Upper lobe of right lung (tissue), 1 donor: Measurements from ENCODE around the gene SERTAD1. TPM values are rescaled to one million over a fixed set of nuclear protein-coding genes. Genes with fewer than 3 reads are reported as not detected.

Experiments
- ATAC-seq: fragments of 200-7000 bp; cut with Tn5 transposase; one replicate; pipeline ENCODE4 v1.9.1; 2020; ENCODE audit warnings: mild to moderate bottlenecking, moderate library complexity
- DNase-seq: peaks from one replicate; pipeline ENCODE4 v3.0.0-alpha.2; 2020
- H3K27ac ChIP-seq: fragments of 200-600 bp; one replicate; pipeline ENCODE4 v1.8.0; 2022
- H3K27me3 ChIP-seq: fragments of 200-600 bp; one replicate; pipeline ENCODE4 v1.8.0; 2022; ENCODE audit warnings: mild to moderate bottlenecking
- H3K36me3 ChIP-seq: fragments of 200-600 bp; one replicate; pipeline ENCODE4 v1.8.0; 2022
- H3K4me1 ChIP-seq: fragments of 200-600 bp; one replicate; pipeline ENCODE4 v1.8.0; 2022
- H3K4me3 ChIP-seq: fragments of 200-600 bp; one replicate; pipeline ENCODE4 v1.8.0; 2022; ENCODE audit warnings: mild to moderate bottlenecking
- H3K9me3 ChIP-seq: fragments of 200-600 bp; one replicate; pipeline ENCODE4 v1.8.0; 2022
- CTCF ChIP-seq: fragments of 200-600 bp; IDR thresholded peaks from one replicate; pipeline ENCODE4 v1.8.0; 2022; ENCODE audit warnings: antibody characterized with exemption
- intact Hi-C: fragments of 100-400 bp; cut with DNase I; formaldehyde crosslinking; loops from one replicate; pipeline ENCODE4 v1.11.0; 2022
- total RNA-seq: library from RNA; stranded (reverse); fragmentation: NEBNext Ultra II Directional; extraction: Animal tissue kit (Norgen Biotek cat#: 25700); gene quantifications from one replicate; pipeline ENCODE4 v1.2.1, GENCODE V29; 2021
- donor health status: DM: no; HTN: yes; CAD: no; lungs with severe emphysema.

Gene SERTAD1
- total RNA-seq, 1 donor from 2014 or later = 22.1 TPM

DNA sequence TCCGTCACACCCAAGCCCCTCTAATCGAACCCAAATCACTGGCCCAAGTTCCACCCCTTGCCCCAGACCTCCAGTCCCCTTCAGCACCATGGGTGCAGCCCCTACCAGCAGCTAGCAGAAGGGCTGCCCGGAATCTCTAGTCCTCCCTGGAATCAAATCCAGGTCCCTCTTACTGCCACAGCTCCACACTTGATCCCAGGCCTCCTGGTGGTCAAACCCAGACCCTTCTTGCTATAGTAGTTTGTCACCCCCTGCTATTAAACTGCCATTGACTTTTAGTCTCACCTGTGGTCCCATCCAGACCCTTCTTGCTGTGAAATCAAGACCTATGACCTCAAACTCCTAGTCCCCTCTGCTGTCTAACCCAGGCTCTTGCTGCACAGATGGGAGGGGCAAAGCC lies 44.5 kb downstream of the SERTAD1 start:
- no peak for TF ChIP-seq CTCF
- ATAC-seq (no peak), DNase-seq (no peak)
- intact Hi-C loops = no loop called here
- Histone ChIP-seq H3K27me3 (no peaks in the 10 kb centered on the region), H3K36me3 (peaks cover 26% of the 10 kb centered on the region), H3K27ac (no peak overlapping the region), H3K4me3 (no peak overlapping the region), H3K4me1 (no peaks in the 10 kb centered on the region), H3K9me3 (no peaks in the 10 kb centered on the region)

GRCh38 chr19:40380199-40381037 lies 45.4 kb downstream of the SERTAD1 start:
- intact Hi-C loops = no loop called here
- no peaks in the 10 kb centered on the region for H3K4me1 ChIP-seq
- DNase-seq = no peak
- no peak overlapping the region for H3K27ac ChIP-seq
- no peaks in the 10 kb centered on the region for H3K27me3 ChIP-seq
- peaks cover 32% of the 10 kb centered on the region for H3K36me3 ChIP-seq
- no peak overlapping the region for H3K4me3 ChIP-seq
- ATAC-seq = no peak
- TF ChIP-seq CTCF = no peak
- no peaks in the 10 kb centered on the region for H3K9me3 ChIP-seq

- no peak overlapping the region for H3K27ac ChIP-seq
- intact Hi-C loops = no loop called here
- H3K27me3 ChIP-seq = no peaks in the 10 kb centered on the region
- DNase-seq (no peak), ATAC-seq (no peak)
- H3K36me3 ChIP-seq = peaks cover 40% of the 10 kb centered on the region
- no peaks in the 10 kb centered on the region for H3K9me3 ChIP-seq
- H3K4me1 ChIP-seq = no peaks in the 10 kb centered on the region
- no peak overlapping the region for H3K4me3 ChIP-seq
- TF ChIP-seq CTCF = no peak
Measured at GRCh38 chr19:40379446-40380198, 46.2 kb downstream of the SERTAD1 start.

DNA sequence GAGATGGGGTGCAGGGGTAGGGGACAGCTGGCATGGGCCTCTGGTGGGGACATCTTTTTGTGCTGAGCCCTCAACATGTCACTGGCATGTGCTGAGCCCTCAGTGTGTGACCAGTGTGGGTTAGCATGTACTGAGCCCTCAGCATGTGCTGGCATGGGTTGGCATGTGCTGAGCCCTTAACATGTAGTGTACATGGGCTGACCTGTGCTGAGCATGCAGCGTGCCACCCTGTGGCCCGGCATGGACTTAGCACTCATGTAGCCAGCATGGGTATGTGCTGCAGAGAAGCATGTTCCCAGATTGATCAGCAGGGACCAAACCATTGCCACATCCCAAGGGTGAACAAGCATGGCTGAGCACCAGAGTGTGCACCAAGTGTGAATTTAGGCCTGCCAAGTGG lies 47.3 kb downstream of the SERTAD1 start:
- Histone ChIP-seq H3K27ac (no peak overlapping the region), H3K4me3 (no peak overlapping the region), H3K4me1 (no peaks in the 10 kb centered on the region), H3K36me3 (peaks cover 51% of the 10 kb centered on the region), H3K27me3 (no peaks in the 10 kb centered on the region), H3K9me3 (no peaks in the 10 kb centered on the region)
- intact Hi-C loops = no loop called here
- no peak for TF ChIP-seq CTCF
- ATAC-seq (peak; percentile 23), DNase-seq (no peak)

DNA sequence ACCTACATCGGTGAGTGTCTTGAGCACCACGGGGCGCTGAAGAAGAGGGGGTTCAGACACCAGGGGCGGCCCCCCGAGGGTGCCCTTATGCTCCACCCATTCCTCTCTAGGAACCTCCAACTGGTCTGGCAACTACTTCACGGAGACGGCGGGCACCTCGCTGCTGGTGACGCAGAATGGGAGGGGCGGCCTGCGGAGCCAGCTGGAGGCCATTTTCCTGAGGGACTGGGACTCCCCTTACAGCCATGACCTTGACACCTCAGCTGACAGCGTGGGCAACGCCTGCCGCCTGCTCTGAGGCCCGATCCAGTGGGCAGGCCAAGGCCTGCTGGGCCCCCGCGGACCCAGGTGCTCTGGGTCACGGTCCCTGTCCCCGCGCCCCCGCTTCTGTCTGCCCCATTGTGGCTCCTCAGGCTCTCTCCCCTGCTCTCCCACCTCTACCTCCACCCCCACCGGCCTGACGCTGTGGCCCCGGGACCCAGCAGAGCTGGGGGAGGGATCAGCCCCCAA lies 47.9 kb downstream of the SERTAD1 start:
- Histone ChIP-seq H3K36me3 (peaks cover 57% of the 10 kb centered on the region), H3K27ac (no peak overlapping the region), H3K27me3 (no peaks in the 10 kb centered on the region), H3K9me3 (no peaks in the 10 kb centered on the region), H3K4me1 (no peaks in the 10 kb centered on the region), H3K4me3 (no peak overlapping the region)
- no peak for ATAC-seq
- intact Hi-C loops = no loop called here
- no peak for TF ChIP-seq CTCF
- DNase-seq = no peak
